Raji (cell line): ENCODE measurements around the gene FKBP4.

Source experiments
- POLR2A ChIP-seq: IDR thresholded peaks from 2 replicates; pipeline ENCODE4 v1.6.1; 2011; ENCODE audit warnings: low read depth, low read length, control low read depth; ENCODE audit not compliant: insufficient read depth

Gene FKBP4

GRCh38 chr12:2845280-2845679, 50.5 kb downstream of the FKBP4 start:
- no peak for TF ChIP-seq POLR2A

DNA sequence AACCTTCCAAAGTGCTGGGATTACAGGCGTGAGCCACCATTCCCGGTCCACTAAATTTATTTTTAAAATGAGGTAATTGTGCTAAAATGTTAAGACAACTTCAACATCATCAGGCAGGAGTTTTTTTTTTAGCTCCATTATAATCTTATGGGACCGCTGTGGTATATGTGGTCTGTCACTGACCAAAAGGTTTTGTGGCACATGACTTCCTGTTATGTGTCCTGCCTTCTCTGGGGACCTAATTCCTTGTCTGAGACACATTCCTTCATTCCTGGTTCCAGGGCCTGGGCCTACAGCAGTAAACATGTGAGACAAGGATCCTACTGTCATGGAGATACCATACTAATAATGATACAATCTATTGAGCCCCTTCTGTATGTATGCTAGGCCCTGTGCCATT, 57.2 kb downstream of the FKBP4 start:
- no peak for TF ChIP-seq POLR2A

GRCh38 chr12:2853626-2854025, 58.9 kb downstream of the FKBP4 start:
- no peak for TF ChIP-seq POLR2A
